ENCODE measurements around the gene NEUROD2.

NEUROD2 gene

GRCh38 chr17:39607851-39608130 is at the start of gene NEUROD2:
Gene NEUROD2 (minus strand): TSS chr17:39607920. CDS start chr17:39606599, 1,321 bp downstream.
- no peak for DNase-seq (ENCODE audit: low read depth)

GRCh38 chr17:39655105-39655504 is 47.4 kb upstream of the NEUROD2 start:
- DNase-seq (ENCODE audit: low read depth): no peak

- peak; percentile 70 for DNase-seq (ENCODE audit: low read depth)
Observed at GRCh38 chr17:39653662-39654331, 46.1 kb upstream of the NEUROD2 start.

- DNase-seq (ENCODE audit: low read depth): no peak
Observed at GRCh38 chr17:39653316-39653661, 45.6 kb upstream of the NEUROD2 start.

GRCh38 chr17:39652587-39653315 is 45.0 kb upstream of the NEUROD2 start:
- no peak for DNase-seq (ENCODE audit: low read depth)

- no peak for DNase-seq (ENCODE audit: low read depth)
Observed at GRCh38 chr17:39651923-39652586, 44.3 kb upstream of the NEUROD2 start.

GRCh38 chr17:39650121-39650579 is 42.4 kb upstream of the NEUROD2 start:
- DNase-seq (ENCODE audit: low read depth): no peak

- no peak for DNase-seq (ENCODE audit: low read depth)
Observed at GRCh38 chr17:39648616-39649366, 41.1 kb upstream of the NEUROD2 start.

- no peak for DNase-seq (ENCODE audit: low read depth)
Observed at GRCh38 chr17:39647256-39647655, 39.5 kb upstream of the NEUROD2 start.

- no peak for DNase-seq (ENCODE audit: low read depth)
Observed at GRCh38 chr17:39643271-39643670, 35.6 kb upstream of the NEUROD2 start.

- no peak for DNase-seq (ENCODE audit: low read depth)
Observed at GRCh38 chr17:39642291-39643074, 34.8 kb upstream of the NEUROD2 start.

- no peak for DNase-seq (ENCODE audit: low read depth)
Observed at GRCh38 chr17:39641883-39642282, 34.2 kb upstream of the NEUROD2 start.

GRCh38 chr17:39641097-39641496 is 33.4 kb upstream of the NEUROD2 start:
- no peak for DNase-seq (ENCODE audit: low read depth)

- DNase-seq (ENCODE audit: low read depth): no peak
Observed at GRCh38 chr17:39640591-39641031, 32.9 kb upstream of the NEUROD2 start.

- no peak for DNase-seq (ENCODE audit: low read depth)
Observed at GRCh38 chr17:39639566-39640458, 32.1 kb upstream of the NEUROD2 start.

- DNase-seq (ENCODE audit: low read depth): no peak
Observed at GRCh38 chr17:39639043-39639442, 31.3 kb upstream of the NEUROD2 start.

- DNase-seq (ENCODE audit: low read depth): no peak
Observed at GRCh38 chr17:39638317-39638716, 30.6 kb upstream of the NEUROD2 start.

- DNase-seq (ENCODE audit: low read depth): peak; percentile 81
Observed at GRCh38 chr17:39636927-39637736, 29.4 kb upstream of the NEUROD2 start, which contains the start of gene STARD3. Gene STARD3 (plus strand): TSS chr17:39637144. CDS start chr17:39653532, 16,388 bp downstream.

- no peak for DNase-seq (ENCODE audit: low read depth)
Observed at GRCh38 chr17:39636587-39636926, 28.8 kb upstream of the NEUROD2 start.

Data from stimulated activated CD8-positive, alpha-beta memory T cell treated with anti-CD3 and anti-CD28 coated beads, Interleukin-15, amount 100 ng/mL, for 1 hour (primary cell).